OCI-M2 (cell line): ENCODE measurements around the gene POR.
"Not testable (repeated sequence)": the region's sequence is repeated elsewhere in the genome, so short reads cannot be mapped to it uniquely, and the experiment has no call there.

Experiments
- DNase-seq: peaks from one replicate; lab custom pipeline; 2025; ENCODE audit not compliant: unreplicated experiment; lab: John Stamatoyannopoulos, UW

The POR gene

GRCh38 chr7:76016191-76016947 is 101.4 kb downstream of the POR start:
- no peak for DNase-seq

DNA sequence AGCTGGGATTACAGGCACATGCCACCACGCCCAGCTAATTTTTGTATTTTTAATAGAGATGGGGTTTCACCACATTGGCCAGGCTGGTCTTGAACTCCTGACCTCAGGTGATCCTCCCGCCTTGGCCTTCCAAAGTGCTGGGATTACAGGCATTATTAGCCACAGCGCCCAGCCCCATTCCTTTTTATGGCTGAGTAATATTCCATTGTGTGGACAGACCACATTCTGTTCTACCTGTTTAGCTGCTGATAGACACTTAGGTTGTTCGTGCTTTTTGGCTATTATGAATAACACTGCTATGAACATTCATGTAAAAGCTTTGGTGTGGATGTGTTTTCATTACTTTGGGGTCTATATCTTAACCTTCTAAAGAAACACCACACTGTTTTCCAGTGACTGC is 103.6 kb downstream of the POR start:
- not testable (repeated sequence) for DNase-seq

- DNase-seq: no peak
Measured at GRCh38 chr7:76020031-76020714, 105.2 kb downstream of the POR start.

DNA sequence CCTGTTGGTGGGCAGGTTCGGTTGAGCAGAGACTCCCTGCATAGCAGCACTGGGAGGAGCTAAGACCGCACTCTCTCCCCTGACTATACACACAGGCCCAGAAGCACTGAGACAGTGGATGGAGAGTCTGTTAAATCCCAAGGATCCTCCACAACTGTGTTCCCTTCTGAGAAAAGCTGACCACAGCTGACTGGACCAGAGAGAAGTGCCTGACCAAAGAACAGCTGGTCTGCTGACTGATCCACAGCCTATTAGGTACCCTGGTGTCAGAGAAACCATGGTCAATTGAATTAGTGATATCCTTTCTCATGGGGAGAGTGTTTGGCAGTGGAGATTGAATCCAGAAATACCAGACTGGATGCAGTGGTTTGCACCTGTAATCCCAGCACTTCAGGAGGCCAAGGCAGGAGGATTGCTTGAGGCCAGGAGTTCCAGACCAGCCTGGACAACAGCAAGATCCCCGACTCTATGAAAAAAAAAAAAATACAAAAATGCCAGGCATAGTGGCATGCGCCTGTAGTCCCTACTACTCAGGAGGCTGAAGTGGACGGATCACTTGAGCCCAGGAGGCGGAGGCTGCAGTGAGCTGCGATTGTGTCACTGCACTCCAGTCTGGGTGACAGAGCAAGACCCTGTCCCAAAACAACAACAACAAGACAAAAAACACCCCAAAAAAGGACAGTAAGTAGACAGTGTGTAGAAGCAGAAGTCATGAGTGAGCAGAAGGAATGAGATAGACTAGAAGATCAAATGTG is 107.2 kb downstream of the POR start:
- no peak for DNase-seq

DNA sequence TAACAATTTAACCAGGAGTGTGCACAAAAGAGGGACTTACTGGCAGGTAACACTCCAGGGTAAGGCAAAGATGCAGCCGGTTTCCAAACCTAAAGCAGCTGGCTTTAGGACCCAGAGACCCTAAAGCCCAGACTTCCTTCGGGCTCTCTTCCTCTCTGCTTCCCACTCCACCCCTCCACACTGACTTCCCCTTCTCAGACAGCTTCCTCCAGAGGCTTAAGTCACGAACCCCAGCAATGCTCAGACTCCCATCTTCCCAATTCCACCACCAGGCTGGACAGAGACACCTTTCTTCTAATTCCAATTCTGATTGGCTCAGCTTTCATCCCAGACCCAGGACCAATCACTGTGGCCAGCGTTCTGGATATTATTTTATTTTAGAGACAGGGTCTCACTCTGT is 108.0 kb downstream of the POR start:
- no peak for DNase-seq

GRCh38 chr7:76029682-76030081 is 114.7 kb downstream of the POR start:
- DNase-seq: not testable (repeated sequence)

GRCh38 chr7:76031964-76032363 is 117.0 kb downstream of the POR start:
- DNase-seq: no peak
